ENCODE results near the gene NQO2. TPM values are rescaled to one million over a fixed set of nuclear protein-coding genes. Genes with fewer than 3 reads are reported as not detected.
"Not testable (repeated sequence)": the region's sequence is repeated elsewhere in the genome, so short reads cannot be mapped to it uniquely, and the experiment has no call there.

NQO2 gene
- total and polyA plus RNA-seq, 2 donors, result 16.4 to 21.7 TPM

GRCh38 chr6:2973180-2973579 is 26.5 kb upstream of the NQO2 start:
- H3K27me3 ChIP-seq (ENCODE audit: control insufficient read depth in 2 of 2, insufficient read depth in 1 of 2, low read length in 1 of 2), result peaks cover 19 to 52% of the 10 kb centered on the region in 2 donors
- WGBS, result 97% methylated on average over 6 of the region's 6 CpGs
- H3K4me1 ChIP-seq (ENCODE audit: control insufficient read depth in 2 of 2, insufficient read depth in 2 of 2, low read length in 2 of 2); H3K36me3 ChIP-seq (ENCODE audit: control insufficient read depth in 2 of 2, insufficient read depth in 2 of 2, low read length in 1 of 2); DNase-seq (ENCODE audit: low read depth in 6 of 9, low spot score in 9 of 9); H3K27ac ChIP-seq (ENCODE audit: low read depth in 1 of 2, low read length in 1 of 2); H3K9me3 ChIP-seq (ENCODE audit: control insufficient read depth in 2 of 2, insufficient read depth in 1 of 2, low read length in 1 of 2); H3K4me3 ChIP-seq (ENCODE audit: low read length in 2 of 2): not testable (repeated sequence)

GRCh38 chr6:2973676-2974075 is 26.0 kb upstream of the NQO2 start:
- 58% methylated on average over 5 of the region's 5 CpGs for WGBS
- Histone ChIP-seq H3K36me3 (ENCODE audit: control insufficient read depth in 2 of 2, insufficient read depth in 2 of 2, low read length in 1 of 2) (no peaks in the 10 kb centered on the region), H3K4me3 (ENCODE audit: low read length in 2 of 2) (no peak overlapping the region), H3K27me3 (ENCODE audit: control insufficient read depth in 2 of 2, insufficient read depth in 1 of 2, low read length in 1 of 2) (peaks cover 18 to 49% of the 10 kb centered on the region in 2 donors), H3K4me1 (ENCODE audit: control insufficient read depth in 2 of 2, insufficient read depth in 2 of 2, low read length in 2 of 2) (peaks cover 6% of the 10 kb centered on the region in 2 donors), H3K27ac (ENCODE audit: low read depth in 1 of 2, low read length in 1 of 2) (no peak overlapping the region), H3K9me3 (ENCODE audit: control insufficient read depth in 2 of 2, insufficient read depth in 1 of 2, low read length in 1 of 2) (no peaks in the 10 kb centered on the region)
- no peak for DNase-seq (ENCODE audit: low read depth in 6 of 9, low spot score in 9 of 9)

- whole genome bisulfite sequencing, result 80% methylated on average over 5 of the region's 5 CpGs
- H3K9me3 ChIP-seq (ENCODE audit: control insufficient read depth in 2 of 2, insufficient read depth in 1 of 2, low read length in 1 of 2), result no peaks in the 10 kb centered on the region
- no peak for DNase-seq (ENCODE audit: low read depth in 6 of 9, low spot score in 9 of 9)
- peaks cover 12 to 28% of the 10 kb centered on the region in 2 donors for H3K27me3 ChIP-seq (ENCODE audit: control insufficient read depth in 2 of 2, insufficient read depth in 1 of 2, low read length in 1 of 2)
- H3K4me3 ChIP-seq (ENCODE audit: low read length in 2 of 2), result no peak overlapping the region
- H3K27ac ChIP-seq (ENCODE audit: low read depth in 1 of 2, low read length in 1 of 2), result no peak overlapping the region
- H3K36me3 ChIP-seq (ENCODE audit: control insufficient read depth in 2 of 2, insufficient read depth in 2 of 2, low read length in 1 of 2), result no peaks in the 10 kb centered on the region
- H3K4me1 ChIP-seq (ENCODE audit: control insufficient read depth in 2 of 2, insufficient read depth in 2 of 2, low read length in 2 of 2), result peaks cover 6% of the 10 kb centered on the region in 2 donors
These were observed 23.6 kb upstream of the NQO2 start for GRCh38 chr6:2976060-2976459.

GRCh38 chr6:2976571-2977085 is 23.1 kb upstream of the NQO2 start:
- whole genome bisulfite sequencing, result 83% methylated on average over 7 of the region's 7 CpGs

GRCh38 chr6:2977290-2977689 is 22.4 kb upstream of the NQO2 start:
- Histone ChIP-seq H3K27me3 (ENCODE audit: control insufficient read depth in 2 of 2, insufficient read depth in 1 of 2, low read length in 1 of 2) (peaks cover 4 to 16% of the 10 kb centered on the region in 2 donors), H3K27ac (ENCODE audit: low read depth in 1 of 2, low read length in 1 of 2) (no peak overlapping the region), H3K9me3 (ENCODE audit: control insufficient read depth in 2 of 2, insufficient read depth in 1 of 2, low read length in 1 of 2) (no peaks in the 10 kb centered on the region), H3K4me3 (ENCODE audit: low read length in 2 of 2) (no peak overlapping the region), H3K36me3 (ENCODE audit: control insufficient read depth in 2 of 2, insufficient read depth in 2 of 2, low read length in 1 of 2) (no peaks in the 10 kb centered on the region), H3K4me1 (ENCODE audit: control insufficient read depth in 2 of 2, insufficient read depth in 2 of 2, low read length in 2 of 2) (no peaks in the 10 kb centered on the region)
- no peak for DNase-seq (ENCODE audit: low read depth in 6 of 9, low spot score in 9 of 9)
- WGBS, result 96% methylated on average over 5 of the region's 5 CpGs

More at GRCh38 chr6:2976571-2977085, 23.1 kb upstream of the NQO2 start:
- Histone ChIP-seq H3K27ac (ENCODE audit: low read depth in 1 of 2, low read length in 1 of 2) (no peak overlapping the region), H3K4me1 (ENCODE audit: control insufficient read depth in 2 of 2, insufficient read depth in 2 of 2, low read length in 2 of 2) (peaks cover 2% of the 10 kb centered on the region in 2 donors), H3K4me3 (ENCODE audit: low read length in 2 of 2) (no peak overlapping the region), H3K36me3 (ENCODE audit: control insufficient read depth in 2 of 2, insufficient read depth in 2 of 2, low read length in 1 of 2) (no peaks in the 10 kb centered on the region), H3K9me3 (ENCODE audit: control insufficient read depth in 2 of 2, insufficient read depth in 1 of 2, low read length in 1 of 2) (no peaks in the 10 kb centered on the region), H3K27me3 (ENCODE audit: control insufficient read depth in 2 of 2, insufficient read depth in 1 of 2, low read length in 1 of 2) (peaks cover 8 to 23% of the 10 kb centered on the region in 2 donors)
- DNase-seq (ENCODE audit: low read depth in 6 of 9, low spot score in 9 of 9), result no peak

GRCh38 chr6:2977799-2978590 is 21.7 kb upstream of the NQO2 start:
- H3K4me3 ChIP-seq (ENCODE audit: low read length in 2 of 2), result no peak overlapping the region
- no peaks in the 10 kb centered on the region for H3K4me1 ChIP-seq (ENCODE audit: control insufficient read depth in 2 of 2, insufficient read depth in 2 of 2, low read length in 2 of 2)
- WGBS, result 96% methylated on average over 3 of the region's 3 CpGs
- no peak for DNase-seq (ENCODE audit: low read depth in 6 of 9, low spot score in 9 of 9)
- H3K27me3 ChIP-seq (ENCODE audit: control insufficient read depth in 2 of 2, insufficient read depth in 1 of 2, low read length in 1 of 2), result peaks cover 3 to 11% of the 10 kb centered on the region in 2 donors
- no peak overlapping the region for H3K27ac ChIP-seq (ENCODE audit: low read depth in 1 of 2, low read length in 1 of 2)
- H3K9me3 ChIP-seq (ENCODE audit: control insufficient read depth in 2 of 2, insufficient read depth in 1 of 2, low read length in 1 of 2), result no peaks in the 10 kb centered on the region
- no peaks in the 10 kb centered on the region for H3K36me3 ChIP-seq (ENCODE audit: control insufficient read depth in 2 of 2, insufficient read depth in 2 of 2, low read length in 1 of 2)

GRCh38 chr6:2978923-2979322 is 20.8 kb upstream of the NQO2 start:
- no peaks in the 10 kb centered on the region for H3K36me3 ChIP-seq (ENCODE audit: control insufficient read depth in 2 of 2, insufficient read depth in 2 of 2, low read length in 1 of 2)

GRCh38 chr6:2979819-2980464 is 19.8 kb upstream of the NQO2 start:
- no peaks in the 10 kb centered on the region for H3K36me3 ChIP-seq (ENCODE audit: control insufficient read depth in 2 of 2, insufficient read depth in 2 of 2, low read length in 1 of 2)
- H3K4me3 ChIP-seq (ENCODE audit: low read length in 2 of 2), result no peak overlapping the region
- H3K9me3 ChIP-seq (ENCODE audit: control insufficient read depth in 2 of 2, insufficient read depth in 1 of 2, low read length in 1 of 2), result peaks cover 0 to 3% of the 10 kb centered on the region in 2 donors
- no peak for DNase-seq (ENCODE audit: low read depth in 6 of 9, low spot score in 9 of 9)
- H3K4me1 ChIP-seq (ENCODE audit: control insufficient read depth in 2 of 2, insufficient read depth in 2 of 2, low read length in 2 of 2), result no peaks in the 10 kb centered on the region
- no peak overlapping the region for H3K27ac ChIP-seq (ENCODE audit: low read depth in 1 of 2, low read length in 1 of 2)
- H3K27me3 ChIP-seq (ENCODE audit: control insufficient read depth in 2 of 2, insufficient read depth in 1 of 2, low read length in 1 of 2), result no peaks in the 10 kb centered on the region
- WGBS, result 96% methylated on average over 2 of the region's 2 CpGs

More at GRCh38 chr6:2978923-2979322, 20.8 kb upstream of the NQO2 start:
- DNase-seq (ENCODE audit: low read depth in 6 of 9, low spot score in 9 of 9), result no peak
- Histone ChIP-seq H3K4me1 (ENCODE audit: control insufficient read depth in 2 of 2, insufficient read depth in 2 of 2, low read length in 2 of 2) (no peaks in the 10 kb centered on the region), H3K4me3 (ENCODE audit: low read length in 2 of 2) (no peak overlapping the region), H3K9me3 (ENCODE audit: control insufficient read depth in 2 of 2, insufficient read depth in 1 of 2, low read length in 1 of 2) (no peaks in the 10 kb centered on the region), H3K27me3 (ENCODE audit: control insufficient read depth in 2 of 2, insufficient read depth in 1 of 2, low read length in 1 of 2) (peaks cover 0 to 2% of the 10 kb centered on the region in 2 donors), H3K27ac (ENCODE audit: low read depth in 1 of 2, low read length in 1 of 2) (no peak overlapping the region)
- WGBS, result 96% methylated on average over 4 of the region's 4 CpGs

- no peaks in the 10 kb centered on the region for H3K4me1 ChIP-seq (ENCODE audit: control insufficient read depth in 2 of 2, insufficient read depth in 2 of 2, low read length in 2 of 2)
- no peaks in the 10 kb centered on the region for H3K36me3 ChIP-seq (ENCODE audit: control insufficient read depth in 2 of 2, insufficient read depth in 2 of 2, low read length in 1 of 2)
- whole genome bisulfite sequencing, result 98% methylated on average over 3 of the region's 3 CpGs
- H3K27ac ChIP-seq (ENCODE audit: low read depth in 1 of 2, low read length in 1 of 2), result no peak overlapping the region
- H3K4me3 ChIP-seq (ENCODE audit: low read length in 2 of 2), result no peak overlapping the region
- no peak for DNase-seq (ENCODE audit: low read depth in 6 of 9, low spot score in 9 of 9)
- peaks cover 0 to 4% of the 10 kb centered on the region in 2 donors for H3K9me3 ChIP-seq (ENCODE audit: control insufficient read depth in 2 of 2, insufficient read depth in 1 of 2, low read length in 1 of 2)
- H3K27me3 ChIP-seq (ENCODE audit: control insufficient read depth in 2 of 2, insufficient read depth in 1 of 2, low read length in 1 of 2), result no peaks in the 10 kb centered on the region
These were observed 19.2 kb upstream of the NQO2 start for GRCh38 chr6:2980465-2980855.

All from thymus (tissue), 11 donors.